GM13977 (cell line): ENCODE measurements around the gene KRT222.

Experiments
- DNase-seq: peaks from one replicate; pipeline ENCODE4 v3.0.0; 2012; ENCODE audit warnings: low spot score
- CTCF ChIP-seq: IDR thresholded peaks from 2 replicates; pipeline ENCODE4 v1.5.1; 2012; ENCODE audit warnings: mild to moderate bottlenecking, control low read depth; ENCODE audit not compliant: insufficient read depth; ENCODE audit errors: extremely low read depth, missing control alignments
- in situ Hi-C: fragments of 300-500 bp; cut with MboI; formaldehyde crosslinking; loops from one replicate; pipeline ENCODE4 v1.12.0; 2022; ENCODE audit warnings: low sequenced_read_pairs, low pct_unique_long_range_greater_than_20kb, mixed read lengths, inconsistent platforms; ENCODE audit not compliant: unreplicated experiment

Gene KRT222

GRCh38 chr17:40686192-40686591, 21.2 kb upstream of the KRT222 start:
- in situ Hi-C loops: no loop called here
- DNase-seq: no peak
- no peak for TF ChIP-seq CTCF

- in situ Hi-C loops: no loop called here
- no peak for DNase-seq
These were observed 16.0 kb upstream of the KRT222 start for GRCh38 chr17:40680998-40681397.

GRCh38 chr17:40679523-40679907, 14.5 kb upstream of the KRT222 start:
- in situ Hi-C loops: no loop called here
- no peak for DNase-seq
- no peak for TF ChIP-seq CTCF

More at GRCh38 chr17:40680998-40681397, 16.0 kb upstream of the KRT222 start:
- no peak for TF ChIP-seq CTCF

- TF ChIP-seq CTCF: no peak
- in situ Hi-C loops: no loop called here
- no peak for DNase-seq
These were observed 14.0 kb upstream of the KRT222 start for GRCh38 chr17:40678902-40679522.

- in situ Hi-C loops: no loop called here
- no peak for TF ChIP-seq CTCF
- no peak for DNase-seq
These were observed 10.9 kb upstream of the KRT222 start for GRCh38 chr17:40675905-40676304.

- in situ Hi-C loops: no loop called here
These were observed 7.7 kb upstream of the KRT222 start for GRCh38 chr17:40672654-40673053.

More at GRCh38 chr17:40672654-40673053, 7.7 kb upstream of the KRT222 start:
- no peak for TF ChIP-seq CTCF
- no peak for DNase-seq
